Fibroblast of the aortic adventitia (primary cell): ENCODE results near the gene FOXP1. TPM values are rescaled to one million over a fixed set of nuclear protein-coding genes. Genes with fewer than 3 reads are reported as not detected.

Source experiments
- DNase-seq: peaks from one replicate; pipeline ENCODE4 v3.0.0-alpha.2; 2010; ENCODE audit warnings: low read depth
- H3K4me3 ChIP-seq: 2 replicates; pipeline ENCODE4 v1.5.1; 2011; ENCODE audit warnings: low read depth, mild to moderate bottlenecking, control low read depth, low read length, moderate library complexity
- total RNA-seq: library from RNA; depleted of rRNA; stranded (reverse); fragments of >200 nt; gene quantifications from 2 replicates; pipeline ENCODE4 v1.2.3, GENCODE V29; 2012; ENCODE audit warnings: low replicate concordance
- TF ChIP-seq, protein P1 (sequence below): IDR thresholded peaks from 2 replicates; pipeline ENCODE4 v1.5.1; 2011; ENCODE audit warnings: mild to moderate bottlenecking, low read length, control low read depth, inconsistent platforms; ENCODE audit not compliant: insufficient read depth

Gene FOXP1
- total RNA-seq, 1 donor, result 115 TPM

- TF ChIP-seq, protein P1, sequence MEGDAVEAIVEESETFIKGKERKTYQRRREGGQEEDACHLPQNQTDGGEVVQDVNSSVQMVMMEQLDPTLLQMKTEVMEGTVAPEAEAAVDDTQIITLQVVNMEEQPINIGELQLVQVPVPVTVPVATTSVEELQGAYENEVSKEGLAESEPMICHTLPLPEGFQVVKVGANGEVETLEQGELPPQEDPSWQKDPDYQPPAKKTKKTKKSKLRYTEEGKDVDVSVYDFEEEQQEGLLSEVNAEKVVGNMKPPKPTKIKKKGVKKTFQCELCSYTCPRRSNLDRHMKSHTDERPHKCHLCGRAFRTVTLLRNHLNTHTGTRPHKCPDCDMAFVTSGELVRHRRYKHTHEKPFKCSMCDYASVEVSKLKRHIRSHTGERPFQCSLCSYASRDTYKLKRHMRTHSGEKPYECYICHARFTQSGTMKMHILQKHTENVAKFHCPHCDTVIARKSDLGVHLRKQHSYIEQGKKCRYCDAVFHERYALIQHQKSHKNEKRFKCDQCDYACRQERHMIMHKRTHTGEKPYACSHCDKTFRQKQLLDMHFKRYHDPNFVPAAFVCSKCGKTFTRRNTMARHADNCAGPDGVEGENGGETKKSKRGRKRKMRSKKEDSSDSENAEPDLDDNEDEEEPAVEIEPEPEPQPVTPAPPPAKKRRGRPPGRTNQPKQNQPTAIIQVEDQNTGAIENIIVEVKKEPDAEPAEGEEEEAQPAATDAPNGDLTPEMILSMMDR, result no peak
- H3K4me3 ChIP-seq, result no peak overlapping the region
- no peak for DNase-seq
These were observed 268.1 kb downstream of the FOXP1 start for GRCh38 chr3:71315431-71315830.

- no peak for DNase-seq
- H3K4me3 ChIP-seq, result no peak overlapping the region
- TF ChIP-seq, protein P1, result no peak
These were observed 269.7 kb downstream of the FOXP1 start for GRCh38 chr3:71313844-71314243.

- DNase-seq, result no peak
- H3K4me3 ChIP-seq, result no peak overlapping the region
- TF ChIP-seq, protein P1, result no peak
These were observed 271.1 kb downstream of the FOXP1 start for GRCh38 chr3:71312461-71312860.

- no peak overlapping the region for H3K4me3 ChIP-seq
- TF ChIP-seq, protein P1, result no peak
- DNase-seq, result peak; percentile 42
These were observed 271.9 kb downstream of the FOXP1 start for GRCh38 chr3:71311661-71312046.

DNA sequence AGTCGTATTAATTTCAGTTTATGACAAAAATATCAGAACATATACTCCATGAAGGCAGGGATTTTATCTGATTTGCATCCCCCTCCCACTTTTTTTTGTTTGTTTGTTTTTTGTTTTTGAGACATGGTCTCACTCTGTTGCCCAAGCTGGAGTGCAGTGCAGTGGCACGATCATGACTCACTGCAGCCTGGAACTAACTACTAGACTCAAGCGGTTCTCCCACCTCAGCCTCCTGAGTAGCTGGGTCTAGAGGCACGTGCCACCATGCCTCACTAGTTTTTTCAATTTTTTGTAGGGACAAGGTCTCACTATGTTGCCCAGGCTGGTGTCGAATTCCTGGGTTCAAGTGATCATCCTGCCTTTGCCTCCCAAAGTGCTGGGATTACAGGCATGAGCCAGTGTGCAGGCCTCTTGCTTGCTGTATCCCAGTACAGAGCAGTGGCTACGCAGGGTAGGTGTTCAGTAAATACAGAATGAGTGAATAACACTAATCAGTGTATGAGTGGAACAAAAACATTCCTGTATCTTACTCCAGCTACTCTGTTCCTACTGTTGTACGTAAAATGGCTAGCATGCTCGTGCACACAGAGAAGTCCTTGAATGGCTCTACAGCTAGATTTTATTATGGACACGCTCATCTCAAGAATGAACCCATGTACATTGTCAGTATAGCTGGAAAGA is 272.4 kb downstream of the FOXP1 start:
- DNase-seq, result no peak
- TF ChIP-seq, protein P1, result no peak
- H3K4me3 ChIP-seq, result no peak overlapping the region

DNA sequence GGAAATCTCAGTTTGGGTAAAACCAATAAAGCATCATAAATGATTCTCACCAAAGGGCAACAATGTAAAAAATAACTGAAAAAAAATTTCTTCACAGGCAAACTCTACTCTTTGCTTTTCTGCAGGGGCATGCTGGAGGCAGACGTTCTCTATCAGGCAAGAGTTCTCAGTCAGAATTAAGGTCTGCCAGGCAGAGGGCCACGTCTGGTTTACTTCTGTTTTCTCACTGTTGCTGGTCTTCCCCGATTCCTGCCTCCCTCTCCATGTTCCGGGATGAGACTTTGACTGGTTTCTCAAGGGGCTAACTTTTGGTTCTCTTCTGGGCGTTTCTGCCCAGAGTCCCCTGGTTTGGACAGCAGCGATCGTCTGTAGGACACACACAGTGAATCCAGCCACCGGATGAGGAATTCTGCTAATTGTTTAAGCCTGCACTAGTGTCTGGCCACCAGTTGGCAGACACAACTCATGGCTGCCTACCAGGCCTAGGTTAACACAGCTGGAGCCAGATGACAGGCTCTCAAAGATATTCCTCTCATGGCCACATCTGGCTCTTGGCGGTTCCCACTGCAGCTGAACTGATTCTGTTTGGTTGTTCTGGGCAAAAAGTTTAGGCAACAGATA is 273.1 kb downstream of the FOXP1 start:
- TF ChIP-seq, protein P1, result peak; percentile 38
- H3K4me3 ChIP-seq, result peak overlapping the region; percentile 10
- DNase-seq, result peak; percentile 78
